Activated CD8-positive, alpha-beta memory T cell treated with anti-CD3 and anti-CD28 coated beads, Interleukin-2, amount 50 U/mL, for 1 hour (primary cell): Measurements from ENCODE around the gene GSTO2.
A peak's percentile ranks its signal among the peaks of the same experiment; 100 is the strongest.
"Not testable (repeated sequence)": the region's sequence is repeated elsewhere in the genome, so short reads cannot be mapped to it uniquely, and the experiment has no call there.

Experiments
- DNase-seq: peaks from one replicate; pipeline ENCODE4 v3.0.0-alpha.2; 2020; ENCODE audit errors: extremely low read depth

Gene GSTO2

GRCh38 chr10:104268713-104269645 lies at the start of gene GSTO2:
Gene GSTO2, plus strand, starts transcription at chr10:104269184. Its CDS starts 5,732 bp downstream, at chr10:104274916.
- DNase-seq, result peak; percentile 94

GRCh38 chr10:104220522-104220921 lies 48.5 kb upstream of the GSTO2 start:
- no peak for DNase-seq

GRCh38 chr10:104223304-104223703 lies 45.7 kb upstream of the GSTO2 start:
- no peak for DNase-seq

GRCh38 chr10:104230490-104230889 lies 38.5 kb upstream of the GSTO2 start:
- DNase-seq, result no peak

GRCh38 chr10:104231784-104232612 lies 37.0 kb upstream of the GSTO2 start, which contains the start of gene CFAP43:
Gene CFAP43, minus strand, starts transcription at chr10:104232364. Its CDS starts 118 bp downstream, at chr10:104232246.
- peak; percentile 97 for DNase-seq

- no peak for DNase-seq
These were observed 36.3 kb upstream of the GSTO2 start for GRCh38 chr10:104232613-104233102.

- no peak for DNase-seq
These were observed 35.2 kb upstream of the GSTO2 start for GRCh38 chr10:104233817-104234216.

- no peak for DNase-seq
These were observed 34.0 kb upstream of the GSTO2 start for GRCh38 chr10:104234934-104235333.

- DNase-seq, result no peak
These were observed 33.2 kb upstream of the GSTO2 start for GRCh38 chr10:104235801-104236200.

GRCh38 chr10:104240078-104240477 lies 28.9 kb upstream of the GSTO2 start:
- no peak for DNase-seq

GRCh38 chr10:104242545-104242944 lies 26.4 kb upstream of the GSTO2 start:
- no peak for DNase-seq

- not testable (repeated sequence) for DNase-seq
These were observed 26.0 kb upstream of the GSTO2 start for GRCh38 chr10:104243009-104243408.

GRCh38 chr10:104243512-104243911 lies 25.5 kb upstream of the GSTO2 start:
- no peak for DNase-seq

GRCh38 chr10:104245066-104245632 lies 23.8 kb upstream of the GSTO2 start:
- DNase-seq, result no peak

- DNase-seq, result no peak
These were observed 22.0 kb upstream of the GSTO2 start for GRCh38 chr10:104246976-104247375.

- DNase-seq, result no peak
These were observed 21.4 kb upstream of the GSTO2 start for GRCh38 chr10:104247513-104248146.

- DNase-seq, result not testable (repeated sequence)
These were observed 20.1 kb upstream of the GSTO2 start for GRCh38 chr10:104248931-104249330.

GRCh38 chr10:104250371-104250770 lies 18.6 kb upstream of the GSTO2 start:
- DNase-seq, result no peak

- DNase-seq, result no peak
These were observed 17.5 kb upstream of the GSTO2 start for GRCh38 chr10:104251443-104251842.

GRCh38 chr10:104252368-104252767 lies 16.6 kb upstream of the GSTO2 start:
- no peak for DNase-seq

GRCh38 chr10:104253106-104253505 lies 15.9 kb upstream of the GSTO2 start:
- DNase-seq, result no peak
